ENCODE results near the gene CDC123. TPM values are rescaled to one million over a fixed set of nuclear protein-coding genes. Genes with fewer than 3 reads are reported as not detected.
A peak's percentile ranks its signal among the peaks of the same experiment; 100 is the strongest.
"Not testable (repeated sequence)": the region's sequence is repeated elsewhere in the genome, so short reads cannot be mapped to it uniquely, and the experiment has no call there.

CDC123 gene
- polyA plus RNA-seq, 1 donor from 2014 or later = 104 TPM

DNA sequence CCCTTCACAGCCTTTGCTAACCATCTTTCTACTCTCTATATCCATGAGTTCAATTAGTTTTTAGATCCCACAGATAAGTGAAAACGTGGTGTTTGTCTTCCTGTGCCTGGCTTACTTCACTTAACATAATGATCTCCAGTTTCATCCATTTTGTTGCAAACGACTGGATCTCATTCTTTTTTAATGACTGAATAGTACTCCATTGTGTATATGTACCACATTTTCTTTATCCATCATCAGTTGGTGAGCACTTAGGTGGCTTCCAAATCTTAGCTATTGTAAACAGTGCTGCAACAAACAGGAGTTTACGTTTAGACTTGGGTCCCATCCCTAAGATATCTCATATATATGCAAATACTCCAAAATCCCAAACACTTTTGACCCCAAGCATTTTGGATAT is 9.1 kb downstream of the CDC123 start:
- peak overlapping the region in 1 of 3 donors; percentile 80 for H3K27ac Mint-ChIP-seq
- peaks cover 18 to 27% (median 22%) of the 10 kb centered on the region in 3 donors for H3K4me1 Mint-ChIP-seq
- H3K9me3 Mint-ChIP-seq = no peaks in the 10 kb centered on the region
- peaks cover 3% of the 10 kb centered on the region for H3K36me3 Mint-ChIP-seq
- no peak overlapping the region for H3K4me3 Mint-ChIP-seq
- no peaks in the 10 kb centered on the region for H3K27me3 Mint-ChIP-seq

DNA sequence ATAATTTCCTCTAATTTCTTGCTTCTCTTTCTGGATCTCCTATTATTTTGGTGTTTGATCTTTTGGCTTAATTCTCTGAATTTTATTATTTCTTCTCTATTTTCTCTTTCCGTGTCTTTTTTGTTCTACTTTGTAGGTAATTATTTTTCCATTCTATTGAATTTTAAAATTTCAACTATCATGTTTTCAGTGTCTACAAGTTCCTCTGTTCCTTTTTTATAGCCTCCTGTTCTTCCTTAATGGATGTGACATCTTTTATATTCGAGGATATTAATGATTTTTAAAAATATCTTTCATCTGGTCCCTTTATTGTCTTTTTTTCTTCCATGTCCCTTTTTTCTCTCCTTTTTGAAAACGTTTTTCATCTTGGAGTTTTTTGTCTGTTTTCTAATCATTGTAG is 11.1 kb downstream of the CDC123 start:
- Mint-ChIP-seq H3K27me3 (no peaks in the 10 kb centered on the region), H3K4me1 (peaks cover 11 to 18% (median 13%) of the 10 kb centered on the region in 3 donors), H3K9me3 (no peaks in the 10 kb centered on the region), H3K36me3 (peaks cover 5% of the 10 kb centered on the region), H3K27ac (peak overlapping the region in 2 of 3 donors; percentile 18 to 39), H3K4me3 (no peak overlapping the region)

GRCh38 chr10:12208460-12208859 is 12.5 kb downstream of the CDC123 start:
- H3K27me3 Mint-ChIP-seq = no peaks in the 10 kb centered on the region
- peaks cover 11 to 18% (median 11%) of the 10 kb centered on the region in 3 donors for H3K4me1 Mint-ChIP-seq
- H3K4me3 Mint-ChIP-seq = no peak overlapping the region
- peak overlapping the region in 2 of 3 donors; percentile 37 to 47 for H3K27ac Mint-ChIP-seq
- H3K36me3 Mint-ChIP-seq = peaks cover 5% of the 10 kb centered on the region
- H3K9me3 Mint-ChIP-seq = no peaks in the 10 kb centered on the region

- no peak overlapping the region for H3K4me3 Mint-ChIP-seq
- peaks cover 18 to 22% (median 20%) of the 10 kb centered on the region in 3 donors for H3K4me1 Mint-ChIP-seq
- peaks cover 2% of the 10 kb centered on the region for H3K36me3 Mint-ChIP-seq
- H3K27me3 Mint-ChIP-seq = no peaks in the 10 kb centered on the region
- H3K27ac Mint-ChIP-seq = peak overlapping the region in 1 of 3 donors; percentile 5
- H3K9me3 Mint-ChIP-seq = no peaks in the 10 kb centered on the region
These were observed 16.5 kb downstream of the CDC123 start for GRCh38 chr10:12212454-12212853.

DNA sequence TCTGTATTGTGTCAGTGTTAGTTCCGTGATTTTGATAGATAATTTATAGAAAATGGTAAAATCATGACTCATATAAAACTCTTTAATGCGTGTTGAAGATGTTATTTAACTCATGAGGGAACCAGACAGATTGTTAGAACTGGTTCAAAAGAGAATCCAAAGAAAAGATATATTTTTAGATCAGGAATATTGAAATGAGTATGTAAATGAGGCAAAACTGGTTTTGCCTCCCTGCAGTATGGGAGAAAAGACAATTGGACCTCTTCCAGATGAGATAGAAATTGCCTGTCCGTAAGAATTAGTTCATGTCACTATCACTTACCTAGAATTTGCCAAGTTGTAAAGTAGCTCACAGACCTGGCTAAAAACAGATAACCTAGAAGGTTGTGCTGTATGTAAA is 17.6 kb downstream of the CDC123 start:
- Mint-ChIP-seq H3K27ac (no peak overlapping the region), H3K9me3 (no peaks in the 10 kb centered on the region), H3K4me1 (peaks cover 14 to 18% (median 16%) of the 10 kb centered on the region in 3 donors)

DNA sequence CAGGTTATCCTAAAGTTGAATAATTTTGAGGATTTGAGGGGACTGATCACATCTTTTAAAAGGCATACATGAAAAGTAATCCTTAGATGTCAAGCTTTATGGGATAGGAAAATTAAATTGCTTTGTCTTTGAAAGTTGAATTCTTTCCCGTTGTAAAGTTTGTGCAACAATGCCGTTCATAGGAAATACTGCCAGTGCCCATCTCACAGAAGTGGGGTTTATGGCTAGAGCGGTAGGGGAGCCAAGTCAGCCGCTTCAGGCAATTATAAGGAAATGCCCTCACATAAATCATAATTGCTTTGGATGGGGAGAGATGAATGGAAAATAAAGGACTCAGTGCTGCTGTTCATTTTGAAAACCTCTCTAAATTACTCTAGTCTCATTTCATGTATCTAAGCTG is 18.1 kb downstream of the CDC123 start:
- H3K36me3 Mint-ChIP-seq = peaks cover 2% of the 10 kb centered on the region
- H3K4me1 Mint-ChIP-seq = peaks cover 9 to 13% (median 11%) of the 10 kb centered on the region in 3 donors
- no peaks in the 10 kb centered on the region for H3K27me3 Mint-ChIP-seq
- H3K27ac Mint-ChIP-seq = peak overlapping the region in 2 of 3 donors; percentile 63 to 93
- H3K9me3 Mint-ChIP-seq = no peaks in the 10 kb centered on the region
- H3K4me3 Mint-ChIP-seq = no peak overlapping the region

More for the DNA sequence above, 17.6 kb downstream of the CDC123 start:
- H3K27me3 Mint-ChIP-seq = no peaks in the 10 kb centered on the region
- peaks cover 2% of the 10 kb centered on the region for H3K36me3 Mint-ChIP-seq
- H3K4me3 Mint-ChIP-seq = no peak overlapping the region

DNA sequence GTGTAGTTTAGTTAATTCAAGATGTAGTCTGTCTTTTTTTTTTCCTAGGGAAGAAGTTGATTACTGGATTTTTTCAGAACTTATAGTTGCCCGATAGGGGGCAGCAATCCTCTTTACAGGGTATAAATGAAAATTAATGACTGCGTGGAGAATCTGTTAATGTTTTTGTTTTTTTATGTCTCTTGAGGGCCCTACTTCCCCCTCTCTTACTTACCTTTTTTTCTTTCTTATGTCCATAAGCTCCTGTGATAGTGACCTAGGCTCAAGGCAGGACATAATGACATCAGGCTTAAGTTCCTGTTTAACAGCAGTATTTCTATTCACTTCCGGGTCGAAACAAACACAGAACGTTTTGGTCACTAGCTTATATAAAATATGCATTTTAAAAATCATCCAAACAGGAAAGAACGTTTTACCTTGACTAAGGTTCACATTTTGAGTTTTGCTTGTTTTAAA is 18.8 kb downstream of the CDC123 start:
- no peaks in the 10 kb centered on the region for H3K27me3 Mint-ChIP-seq
- H3K4me3 Mint-ChIP-seq = peak overlapping the region; percentile 30 to 72 (median 50)
- H3K9me3 Mint-ChIP-seq = no peaks in the 10 kb centered on the region
- peak overlapping the region; percentile 26 to 93 (median 93) for H3K27ac Mint-ChIP-seq
- peaks cover 2% of the 10 kb centered on the region for H3K36me3 Mint-ChIP-seq
- H3K4me1 Mint-ChIP-seq = peaks cover 9 to 12% (median 9%) of the 10 kb centered on the region in 3 donors

GRCh38 chr10:12218991-12219390 is 23.0 kb downstream of the CDC123 start:
- Mint-ChIP-seq H3K4me1 (peaks cover 9 to 12% (median 9%) of the 10 kb centered on the region in 3 donors), H3K27ac (no peak overlapping the region), H3K4me3 (no peak overlapping the region), H3K27me3 (no peaks in the 10 kb centered on the region), H3K9me3 (no peaks in the 10 kb centered on the region), H3K36me3 (no peaks in the 10 kb centered on the region)

- H3K27me3 Mint-ChIP-seq = no peaks in the 10 kb centered on the region
- H3K9me3 Mint-ChIP-seq = no peaks in the 10 kb centered on the region
- no peak overlapping the region for H3K4me3 Mint-ChIP-seq
- peak overlapping the region in 2 of 3 donors; percentile 31 to 71 for H3K27ac Mint-ChIP-seq
- H3K4me1 Mint-ChIP-seq = no peaks in the 10 kb centered on the region
- peaks cover 3% of the 10 kb centered on the region for H3K36me3 Mint-ChIP-seq
These were observed 25.6 kb downstream of the CDC123 start for GRCh38 chr10:12221323-12222298.

DNA sequence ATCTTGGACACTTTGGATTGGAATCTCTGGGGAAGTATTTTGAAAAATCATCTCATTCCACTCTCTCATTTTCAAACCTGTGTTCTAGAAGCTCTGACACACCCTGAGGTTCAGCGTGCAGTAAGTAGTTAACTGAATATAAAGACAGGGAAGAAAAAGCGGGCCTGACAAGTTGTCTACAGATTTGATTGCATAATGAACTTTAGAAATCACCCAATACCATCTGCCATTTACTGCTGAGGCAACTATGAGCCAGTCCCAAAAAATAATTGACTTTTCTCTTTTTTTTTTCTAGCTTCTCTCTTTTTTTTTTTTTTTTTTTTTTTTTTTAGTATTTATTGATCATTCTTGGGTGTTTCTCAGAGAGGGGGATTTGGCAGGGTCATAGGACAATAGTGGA is 29.5 kb downstream of the CDC123 start:
- Mint-ChIP-seq H3K36me3 (peaks cover 3% of the 10 kb centered on the region), H3K4me3 (no peak overlapping the region), H3K4me1 (no peaks in the 10 kb centered on the region), H3K9me3 (no peaks in the 10 kb centered on the region), H3K27ac (no peak overlapping the region), H3K27me3 (no peaks in the 10 kb centered on the region)

DNA sequence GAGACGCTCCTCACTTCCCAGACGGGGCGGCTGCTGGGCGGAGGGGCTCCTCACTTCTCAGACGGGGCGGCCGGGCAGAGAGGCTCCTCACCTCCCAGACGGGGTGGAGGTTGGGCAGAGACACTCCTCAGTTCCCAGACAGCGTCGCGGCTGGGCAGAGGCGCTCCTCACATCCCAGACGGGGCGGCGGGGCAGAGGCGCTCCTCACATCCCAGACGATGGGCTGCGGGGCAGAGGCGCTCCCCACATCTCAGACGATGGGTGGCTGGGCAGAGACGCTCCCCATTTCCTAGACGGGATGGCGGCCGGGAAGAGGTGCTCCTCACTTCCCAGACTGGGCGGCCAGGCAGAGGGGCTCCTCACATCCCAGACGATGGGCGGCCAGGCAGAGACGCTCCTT is 30.4 kb downstream of the CDC123 start:
- H3K9me3 Mint-ChIP-seq, H3K36me3 Mint-ChIP-seq, H3K27ac Mint-ChIP-seq, H3K4me1 Mint-ChIP-seq, H3K27me3 Mint-ChIP-seq, H3K4me3 Mint-ChIP-seq: not testable (repeated sequence)

GRCh38 chr10:12228851-12229250 is 32.9 kb downstream of the CDC123 start:
- no peaks in the 10 kb centered on the region for H3K27me3 Mint-ChIP-seq
- H3K36me3 Mint-ChIP-seq = peaks cover 6% of the 10 kb centered on the region
- H3K4me1 Mint-ChIP-seq = no peaks in the 10 kb centered on the region
- H3K27ac Mint-ChIP-seq = no peak overlapping the region
- H3K9me3 Mint-ChIP-seq = no peaks in the 10 kb centered on the region
- H3K4me3 Mint-ChIP-seq = no peak overlapping the region

- not testable (repeated sequence) for H3K36me3 Mint-ChIP-seq, H3K4me3 Mint-ChIP-seq, H3K9me3 Mint-ChIP-seq, H3K27me3 Mint-ChIP-seq
- Mint-ChIP-seq H3K4me1 (peaks cover 3 to 12% (median 6%) of the 10 kb centered on the region in 3 donors), H3K27ac (peak overlapping the region in 1 of 3 donors; percentile 59)
These were observed 38.7 kb downstream of the CDC123 start for GRCh38 chr10:12234687-12235086.

DNA sequence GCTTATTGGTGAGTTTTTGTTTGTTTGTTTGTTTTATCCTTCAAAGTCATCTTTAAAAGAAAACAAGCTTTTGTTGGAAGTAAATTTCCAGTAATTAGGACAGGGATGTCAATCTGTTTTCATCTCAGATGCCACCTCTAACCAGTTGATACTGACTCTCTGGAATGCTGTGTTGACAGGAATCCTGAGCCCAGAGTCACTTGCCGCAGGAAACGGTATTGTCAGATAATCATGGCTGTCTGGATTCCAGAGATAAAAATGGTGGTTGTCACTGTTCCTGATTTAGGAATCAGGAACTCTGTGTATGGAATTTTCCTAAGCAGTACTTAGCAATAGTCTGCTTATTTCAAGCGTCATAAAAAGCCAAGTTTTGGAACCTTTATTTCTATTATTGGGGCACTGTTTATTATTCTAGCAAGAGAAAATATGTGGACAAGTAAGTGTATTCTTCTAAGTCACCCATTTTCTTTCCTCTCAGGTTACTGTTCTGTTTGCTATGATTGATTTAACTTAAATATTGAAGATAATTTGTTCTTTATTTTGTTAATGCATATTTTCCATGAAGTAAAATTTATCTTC is 39.2 kb downstream of the CDC123 start:
- Mint-ChIP-seq H3K4me1 (peaks cover 3 to 14% (median 9%) of the 10 kb centered on the region in 3 donors), H3K27ac (peak overlapping the region in 1 of 3 donors; percentile 59), H3K4me3 (no peak overlapping the region), H3K36me3 (peaks cover 11% of the 10 kb centered on the region), H3K27me3 (no peaks in the 10 kb centered on the region), H3K9me3 (no peaks in the 10 kb centered on the region)

GRCh38 chr10:12235796-12236195 is 39.8 kb downstream of the CDC123 start:
- no peaks in the 10 kb centered on the region for H3K27me3 Mint-ChIP-seq
- no peak overlapping the region for H3K4me3 Mint-ChIP-seq
- H3K27ac Mint-ChIP-seq = no peak overlapping the region
- peaks cover 12% of the 10 kb centered on the region for H3K36me3 Mint-ChIP-seq
- peaks cover 3 to 17% (median 12%) of the 10 kb centered on the region in 3 donors for H3K4me1 Mint-ChIP-seq
- H3K9me3 Mint-ChIP-seq = no peaks in the 10 kb centered on the region
